Muscle of arm (tissue), 12 donors: ENCODE results near the gene DCANP1. TPM values are rescaled to one million over a fixed set of nuclear protein-coding genes. Genes with fewer than 3 reads are reported as not detected.

Source experiments
- DNase-seq: peaks from one replicate; pipeline ENCODE4 v3.0.0-alpha.2; 2013
- polyA plus RNA-seq, 12 donors: library from polyadenylated mRNA; unstranded; fragments of 120-200 nt; gene quantifications; one replicate each; pipeline ENCODE4 v1.2.1, GENCODE V29; 2013; ENCODE audit not compliant: insufficient read length in 12 of 12

Gene DCANP1
- polyA plus RNA-seq, 12 donors = 0.07 to 0.87 (median 0.11) TPM; not detected in 5

DNA sequence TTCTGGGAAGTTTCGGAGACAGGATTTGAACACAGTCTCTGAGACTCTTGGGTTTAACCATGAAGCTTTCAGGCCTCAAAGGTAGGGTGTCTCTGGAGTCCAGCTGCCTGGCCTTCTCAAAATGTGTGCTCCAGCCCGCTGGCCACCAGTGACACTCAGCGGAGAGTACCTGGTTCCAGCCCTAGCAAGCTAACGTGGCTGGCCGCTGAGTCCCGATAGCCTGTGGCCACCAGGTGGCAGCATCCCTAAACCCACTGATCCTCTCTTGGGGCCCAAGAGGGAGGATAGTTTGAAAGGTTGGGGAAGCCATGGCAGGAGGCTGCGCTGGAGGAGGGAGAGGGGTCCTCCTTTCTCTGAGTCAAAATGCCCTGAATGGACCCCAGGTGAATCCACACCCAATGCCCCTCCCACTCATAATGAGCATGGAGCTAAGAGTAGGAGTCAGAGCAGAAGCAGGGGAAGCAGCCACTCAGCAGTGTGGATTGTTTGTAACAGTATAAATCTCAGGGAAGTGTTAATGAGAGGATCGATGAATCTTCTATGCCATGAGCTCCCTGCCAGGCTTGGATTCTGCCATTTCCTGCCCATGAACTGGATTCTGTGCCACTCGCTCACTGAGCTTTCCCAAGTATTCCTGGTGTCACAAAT lies 10.4 kb upstream of the DCANP1 start:
- no peak for DNase-seq

- no peak for DNase-seq
Measured at GRCh38 chr5:135456238-135457099, 9.3 kb upstream of the DCANP1 start.

DNA sequence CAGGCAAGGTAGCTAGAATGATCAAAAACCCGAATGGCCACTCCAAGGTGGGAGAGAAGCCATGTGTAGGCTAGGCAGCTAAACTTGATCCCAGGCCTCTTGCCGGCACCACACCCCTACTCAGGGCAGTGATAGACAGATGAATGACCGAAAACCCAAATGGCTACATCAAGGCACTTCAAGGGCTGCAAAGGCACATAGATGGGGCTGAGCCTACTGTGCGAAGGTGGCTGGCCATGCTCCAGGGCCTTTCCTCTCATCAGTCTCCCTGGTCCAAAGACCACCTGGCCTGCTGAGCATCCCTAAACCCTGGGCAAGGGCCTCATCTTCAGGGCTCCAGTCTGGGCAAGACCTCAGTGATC lies 8.7 kb upstream of the DCANP1 start:
- no peak for DNase-seq

DNA sequence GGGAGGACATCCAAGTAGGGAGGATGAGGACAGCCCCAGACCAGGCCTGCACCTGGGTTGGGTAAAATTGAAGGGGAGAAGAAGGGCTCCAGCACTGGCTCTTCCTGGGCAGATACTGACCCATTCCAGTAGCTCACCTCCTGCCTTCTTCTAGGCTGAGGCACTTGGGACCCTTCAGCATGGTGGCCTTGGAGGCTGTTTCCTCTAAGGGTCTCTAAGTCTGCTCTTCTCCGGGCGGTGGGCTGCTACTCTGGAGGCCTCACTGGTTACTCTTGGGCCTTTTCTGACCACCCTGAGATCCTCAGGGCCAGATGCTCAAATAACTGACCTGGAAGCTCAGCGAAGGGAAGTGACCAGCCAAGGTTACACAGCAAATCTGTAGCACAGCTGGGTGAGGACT lies 7.8 kb upstream of the DCANP1 start:
- no peak for DNase-seq

DNA sequence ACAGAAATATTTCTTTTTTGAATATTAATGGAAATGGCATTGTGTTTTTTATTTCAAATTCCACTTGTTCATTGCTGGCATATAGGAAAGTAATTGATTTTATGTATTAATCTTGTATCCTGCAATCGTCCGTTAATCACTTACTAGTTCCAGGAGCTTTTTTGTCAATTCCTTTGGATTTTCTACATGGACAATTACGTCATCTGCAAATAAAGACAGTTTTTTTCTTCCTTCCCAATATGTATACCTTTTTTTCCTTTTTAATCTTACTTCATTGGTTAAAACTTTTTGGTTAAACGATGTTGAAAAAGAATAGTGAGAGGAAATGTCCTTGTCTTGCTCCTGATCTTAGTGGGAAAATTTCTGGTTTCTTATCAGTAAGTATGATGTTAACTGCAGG lies 6.5 kb upstream of the DCANP1 start:
- no peak for DNase-seq

DNA sequence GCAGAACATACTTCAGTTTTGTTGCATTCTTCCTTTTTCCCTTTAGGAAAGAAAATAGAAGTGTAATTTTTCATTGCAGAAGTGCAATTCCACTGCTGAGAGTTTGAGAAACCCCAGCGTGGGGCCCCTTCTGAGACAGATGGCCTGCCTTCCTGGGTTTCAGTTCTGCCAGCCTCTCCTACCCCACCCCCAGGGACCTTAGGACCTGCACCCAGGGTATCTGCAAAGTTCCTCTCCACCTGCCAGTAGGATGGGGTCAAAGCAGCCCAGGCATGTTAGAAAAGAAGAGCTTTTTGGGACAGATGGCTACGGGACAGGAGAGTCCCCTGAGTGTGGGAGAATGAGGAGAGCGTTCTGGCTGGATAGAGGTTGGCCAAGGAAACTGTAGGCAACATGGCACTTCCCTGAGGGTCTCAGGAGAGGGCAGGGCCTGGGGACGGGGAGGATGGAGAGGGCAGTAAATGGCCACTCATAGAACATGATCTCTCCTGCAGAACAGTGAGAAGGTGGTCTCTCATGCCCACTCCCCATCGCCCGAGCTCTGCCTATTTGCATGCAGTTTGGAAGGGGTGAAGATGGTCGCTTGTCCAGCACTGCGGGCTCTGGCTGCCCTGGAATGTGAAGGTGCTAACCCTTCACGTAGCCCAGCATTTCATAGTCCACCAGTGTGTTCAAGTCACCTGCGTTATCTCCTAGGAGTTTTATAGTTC lies 5.3 kb upstream of the DCANP1 start, which contains the start of gene TIFAB:
Gene TIFAB, minus strand, starts transcription at position 31 of the 710 bp plus-strand sequence. CDS start 2,412 bp downstream, outside the sequence.
- DNase-seq = no peak

DNA sequence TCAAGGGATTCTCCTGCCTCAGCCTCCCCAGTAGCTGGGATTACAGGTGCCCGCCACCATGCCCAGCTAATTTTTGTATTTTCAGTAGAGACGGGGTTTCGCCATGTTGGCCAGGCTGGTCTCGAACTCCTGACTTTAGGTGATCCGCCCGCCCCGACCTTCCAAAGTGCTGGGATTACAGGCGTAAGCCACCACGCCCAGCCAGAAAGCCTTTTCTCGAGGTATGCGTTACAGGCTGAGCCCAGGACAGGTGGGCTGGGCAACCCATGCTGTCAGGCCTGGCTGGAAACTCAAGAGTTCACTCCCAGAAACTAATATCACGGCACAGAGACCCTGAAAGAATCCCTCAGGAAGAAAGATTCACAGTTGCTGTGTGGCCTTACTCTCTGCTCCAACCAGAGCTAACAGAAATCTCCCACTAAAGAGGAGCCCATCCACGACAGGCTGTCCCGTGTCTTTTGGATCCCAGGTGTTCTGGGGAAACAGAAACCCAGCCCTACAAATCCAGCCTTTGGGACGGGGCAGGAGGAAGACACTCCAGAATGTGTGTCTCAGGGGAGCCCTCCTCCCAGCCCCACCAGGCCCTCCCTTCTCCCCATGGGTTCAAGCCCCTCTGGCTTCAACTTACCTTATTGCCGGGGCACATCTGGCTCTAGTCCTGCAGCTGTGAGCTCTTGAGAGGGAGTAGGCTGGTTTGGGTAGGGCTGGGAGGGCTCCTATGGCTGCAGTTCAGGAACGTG lies 4.6 kb upstream of the DCANP1 start:
- no peak for DNase-seq

DNA sequence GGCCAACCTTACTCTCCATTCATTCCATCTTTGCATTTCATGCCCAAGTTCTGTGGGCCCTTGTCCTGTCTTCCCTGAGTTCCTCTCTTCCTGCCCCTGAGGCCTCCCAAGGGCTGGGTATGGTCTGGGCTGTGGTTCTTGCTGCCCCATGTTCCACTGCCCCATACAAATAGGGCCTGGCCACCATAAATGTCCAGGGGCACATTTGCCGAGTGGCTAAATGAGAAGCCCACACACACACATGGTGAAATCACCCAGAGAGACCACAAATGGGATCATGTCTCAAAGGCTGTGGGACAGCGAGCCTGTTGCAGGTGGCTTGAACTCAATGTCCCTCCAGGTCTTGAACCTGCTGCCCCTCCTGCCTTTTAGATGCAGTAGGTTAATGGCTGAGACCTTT lies 3.8 kb upstream of the DCANP1 start:
- DNase-seq = no peak

DNA sequence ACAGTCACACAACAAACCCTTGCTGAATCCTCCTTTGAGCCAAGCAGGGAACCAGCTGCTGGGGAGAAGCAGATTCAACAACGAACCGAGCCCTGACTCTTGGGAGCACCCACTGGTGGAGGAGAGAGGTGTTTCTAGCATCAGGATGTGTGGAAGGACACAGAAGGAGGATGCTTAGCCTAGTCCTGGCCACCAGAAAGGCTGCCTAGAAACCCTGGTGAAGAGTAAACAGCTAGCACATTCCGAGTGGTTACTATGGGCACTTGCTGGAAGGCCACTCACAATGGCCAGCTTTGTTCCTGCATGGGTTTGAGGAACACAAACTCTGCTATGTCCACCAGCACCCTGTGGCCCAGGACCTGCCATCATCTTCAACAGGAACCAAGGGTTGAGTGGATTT lies 3.2 kb upstream of the DCANP1 start:
- DNase-seq = no peak

DNA sequence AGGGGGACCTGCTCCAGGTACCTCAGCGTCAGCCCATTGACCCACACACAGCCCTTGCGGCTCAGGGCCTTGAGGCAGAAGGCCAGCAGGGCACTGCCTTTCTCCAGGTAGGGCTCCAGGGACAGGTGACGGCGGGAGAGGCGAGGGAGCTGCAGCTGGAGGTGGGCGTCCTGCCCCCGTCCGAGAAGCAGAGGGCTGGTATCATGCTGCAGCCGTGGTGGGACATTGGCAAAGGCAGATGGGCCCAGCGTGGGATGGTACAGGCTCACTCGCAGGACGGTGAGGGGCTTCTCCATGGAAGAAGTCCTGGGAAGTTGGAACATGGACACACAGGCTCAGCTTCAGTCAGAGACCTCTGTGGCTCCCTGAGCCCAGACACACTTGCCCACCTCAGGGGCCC lies 2.5 kb upstream of the DCANP1 start:
- DNase-seq = no peak

DNA sequence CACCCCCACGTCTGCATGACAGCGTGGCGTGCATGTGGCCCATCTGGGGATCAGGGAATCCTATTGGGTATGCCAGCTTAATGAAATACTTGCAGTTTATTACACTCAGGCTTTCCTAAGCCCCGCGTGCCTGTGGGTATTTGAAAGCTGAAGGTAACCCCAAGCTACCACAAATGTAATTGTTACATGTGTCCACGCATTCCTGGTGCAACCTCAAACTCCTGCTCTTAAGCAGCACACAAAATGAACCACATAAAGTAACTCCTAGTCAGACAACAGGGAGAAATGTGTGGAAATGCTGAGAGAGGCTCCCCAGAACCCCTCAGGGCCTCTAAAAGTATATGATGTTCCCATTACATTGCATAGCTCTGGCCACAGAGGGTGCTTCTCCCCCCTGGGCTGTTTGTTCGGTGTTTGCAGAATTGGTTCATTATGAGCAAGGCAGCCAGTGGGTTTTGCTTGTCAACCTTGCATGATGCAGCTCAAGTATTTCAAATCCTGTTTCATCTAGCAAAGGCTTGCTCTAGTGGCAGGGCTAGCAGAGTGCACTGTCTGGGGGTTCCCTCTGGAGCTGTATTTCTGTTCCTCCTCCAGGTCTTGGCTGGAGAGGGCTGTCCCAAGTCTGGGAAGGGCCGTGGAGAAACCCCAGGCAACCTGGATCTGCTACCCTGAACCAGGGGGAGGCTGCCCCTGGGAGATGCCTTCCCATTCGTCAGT lies 1.8 kb upstream of the DCANP1 start:
- DNase-seq = no peak

DNA sequence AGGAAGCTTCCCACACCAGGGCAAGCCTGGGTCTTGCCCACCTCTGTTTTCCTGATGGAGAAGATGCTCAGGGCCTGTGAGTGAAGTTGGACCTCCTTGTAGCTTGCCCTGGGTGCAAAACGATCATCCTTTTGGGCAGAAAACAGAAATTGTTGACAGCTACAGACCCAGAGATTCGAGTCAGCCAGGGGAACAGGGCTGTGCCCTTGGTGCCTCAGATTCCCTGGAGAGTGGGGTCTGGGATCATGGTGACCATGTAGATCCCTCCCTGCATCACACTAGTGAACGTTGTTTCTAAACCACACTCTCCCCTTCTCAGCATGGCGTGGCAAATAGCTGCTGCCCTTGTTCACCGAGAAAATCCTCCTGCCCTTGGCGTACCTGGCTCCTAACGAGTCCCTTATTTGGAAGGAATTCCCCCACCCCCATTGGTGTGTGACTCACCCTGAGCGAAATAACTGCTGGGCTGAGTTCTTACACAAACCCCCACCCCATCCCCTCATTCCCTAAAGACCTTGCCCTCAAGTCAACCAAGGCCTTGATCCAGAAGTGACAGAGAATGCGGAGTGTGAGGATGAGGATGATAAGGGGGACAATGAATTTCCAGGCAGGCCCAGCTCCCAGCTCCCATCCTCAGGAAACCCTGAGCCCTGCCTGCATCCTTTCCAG lies 1.1 kb upstream of the DCANP1 start:
- no peak for DNase-seq

GRCh38 chr5:135446615-135447014 lies 533 bp downstream of the DCANP1 start:
- no peak for DNase-seq

- no peak for DNase-seq
Measured at GRCh38 chr5:135446206-135446605, 942 bp downstream of the DCANP1 start.

- DNase-seq = no peak
Measured at GRCh38 chr5:135445306-135445985, 1.7 kb downstream of the DCANP1 start.

DNA sequence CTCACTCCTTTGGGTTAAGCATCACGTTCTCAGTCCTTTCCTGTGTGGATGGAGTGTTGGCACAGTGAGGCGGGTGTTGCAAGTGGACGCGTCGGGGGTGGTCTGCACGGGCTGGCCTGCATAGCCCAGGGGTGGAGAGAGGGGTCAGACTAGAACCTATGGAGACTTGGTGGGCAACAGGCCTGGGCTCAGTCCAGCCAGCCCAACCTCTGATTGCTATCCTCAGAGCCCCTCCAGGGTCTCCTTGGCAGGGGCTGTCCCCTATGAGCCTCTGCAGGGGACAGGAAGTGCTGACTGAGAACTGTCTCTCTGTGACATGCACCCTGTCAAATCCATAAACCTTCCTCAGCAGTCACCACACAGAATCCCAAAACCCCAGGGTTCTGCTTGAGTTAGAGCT lies 2.3 kb downstream of the DCANP1 start:
- DNase-seq = no peak

GRCh38 chr5:135444360-135444759 lies 2.8 kb downstream of the DCANP1 start:
- DNase-seq = no peak

GRCh38 chr5:135443161-135443960 lies 3.8 kb downstream of the DCANP1 start:
- no peak for DNase-seq
